Measurements from ENCODE around the gene SEPTIN10.
"Not testable (repeated sequence)": the region's sequence is repeated elsewhere in the genome, so short reads cannot be mapped to it uniquely, and the experiment has no call there.

SEPTIN10 gene

GRCh38 chr2:109633284-109633961 lies 19.7 kb upstream of the SEPTIN10 start:
- DNase-seq = no peak

GRCh38 chr2:109632158-109632789 lies 18.5 kb upstream of the SEPTIN10 start:
- DNase-seq = no peak

DNA sequence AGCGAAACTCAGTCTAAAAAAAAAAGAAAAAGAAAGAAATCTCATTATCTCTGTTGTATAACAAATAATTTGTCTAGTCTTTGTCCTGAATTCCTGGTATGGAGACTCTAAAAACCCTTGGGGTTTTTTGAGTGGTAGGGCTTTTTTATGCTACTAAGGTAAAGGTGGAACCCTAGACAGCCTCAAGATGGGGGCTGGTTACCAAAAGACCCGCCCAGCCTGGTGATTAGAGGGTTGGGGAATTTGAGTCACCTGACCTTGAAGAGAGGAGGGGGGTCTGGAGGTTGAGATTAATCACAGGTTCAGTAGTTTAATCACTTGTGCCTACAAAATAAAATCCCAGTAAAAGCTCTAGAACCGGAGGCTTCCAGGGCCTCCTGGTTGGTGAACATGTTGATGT lies 18.0 kb upstream of the SEPTIN10 start:
- DNase-seq = no peak

GRCh38 chr2:109630441-109631430 lies 17.0 kb upstream of the SEPTIN10 start:
- DNase-seq = no peak

- DNase-seq = no peak
Observed at GRCh38 chr2:109629867-109630266, 16.1 kb upstream of the SEPTIN10 start.

DNA sequence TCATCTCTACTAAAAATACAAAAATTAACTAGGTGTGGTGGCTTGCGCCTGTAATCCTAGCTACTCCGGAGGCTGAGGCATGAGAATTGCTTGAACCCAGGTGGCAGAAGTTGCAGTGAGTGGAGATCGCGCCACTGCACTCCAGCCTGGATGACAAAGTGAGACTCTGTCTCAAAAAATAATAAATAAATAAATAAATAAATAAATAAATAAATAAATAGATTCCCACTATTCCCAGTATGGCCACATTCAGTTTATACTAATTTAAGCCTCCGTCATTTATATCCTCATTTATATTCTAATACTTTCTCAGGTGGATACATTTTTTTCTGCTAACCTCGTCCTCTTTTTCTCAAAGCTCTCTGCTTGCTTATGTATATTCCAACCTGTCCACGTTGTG lies 14.6 kb upstream of the SEPTIN10 start:
- DNase-seq = not testable (repeated sequence)

DNA sequence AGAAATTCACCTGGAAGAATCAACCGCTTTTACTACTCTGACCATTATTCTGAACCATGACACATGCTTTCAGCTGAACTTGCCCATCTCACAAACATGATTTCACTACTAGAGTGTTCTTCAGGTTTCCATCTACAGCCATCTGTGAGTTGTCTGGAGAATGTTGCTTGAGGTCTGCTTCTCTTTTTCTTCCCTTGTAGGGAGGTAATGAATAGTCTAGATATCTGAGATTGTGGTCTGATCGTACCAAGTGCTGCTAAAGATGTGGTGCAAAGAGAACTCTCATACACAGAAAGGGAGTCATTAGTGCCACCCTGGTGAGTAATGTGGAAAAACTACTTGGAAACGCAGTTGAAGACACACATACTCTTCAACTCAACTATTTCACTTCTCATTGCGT lies 10.6 kb upstream of the SEPTIN10 start:
- no peak for DNase-seq

- no peak for DNase-seq
Observed at GRCh38 chr2:109623923-109624322, 10.2 kb upstream of the SEPTIN10 start.

DNA sequence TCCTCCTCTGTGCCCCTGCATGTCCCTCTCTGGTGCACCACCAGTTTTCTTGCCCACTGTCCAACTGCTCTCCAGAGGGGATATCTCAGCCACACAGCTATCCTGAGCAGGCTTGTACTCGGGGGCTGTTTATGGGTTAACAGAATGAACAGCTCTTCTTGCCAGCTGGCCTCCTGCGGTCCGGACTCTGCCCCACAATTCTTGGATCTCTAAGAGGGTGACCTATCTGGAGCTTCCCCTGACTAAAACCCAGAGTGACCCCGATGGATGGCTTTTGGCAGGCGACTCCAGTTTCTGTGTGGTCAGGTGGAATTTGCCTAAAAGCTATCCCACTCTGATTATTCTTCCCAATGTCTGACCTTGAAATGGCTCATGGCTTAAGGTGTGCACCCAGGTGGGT lies 9.5 kb upstream of the SEPTIN10 start:
- no peak for DNase-seq

- no peak for DNase-seq
Observed at GRCh38 chr2:109619032-109619615, 5.4 kb upstream of the SEPTIN10 start.

- no peak for DNase-seq
Observed at GRCh38 chr2:109616184-109616583, 2.4 kb upstream of the SEPTIN10 start.

DNA sequence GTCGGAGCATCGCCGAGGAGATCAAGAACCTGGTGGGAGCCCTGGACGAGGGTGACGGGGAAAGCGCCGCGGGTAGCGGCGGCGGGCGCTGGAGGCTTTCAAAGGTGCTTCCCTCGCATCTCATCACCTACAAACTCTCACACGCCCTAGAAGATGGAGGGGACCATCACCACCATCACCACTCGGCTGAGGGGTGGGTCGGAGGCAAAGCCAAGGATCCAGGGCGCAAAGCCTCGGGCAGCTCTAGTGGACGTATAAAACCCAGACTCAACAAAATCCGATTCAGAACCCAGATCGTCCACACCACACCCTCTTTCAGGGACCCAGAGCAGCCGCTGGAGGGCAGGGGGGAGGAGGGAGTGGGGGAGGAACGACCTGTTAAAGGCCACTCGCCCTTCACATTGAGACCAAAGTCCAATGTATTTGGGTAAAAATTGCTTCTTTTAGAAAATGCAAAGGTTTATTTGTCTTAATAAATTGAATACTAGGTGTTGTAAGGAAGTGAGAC lies 1.9 kb upstream of the SEPTIN10 start:
- no peak for DNase-seq

DNA sequence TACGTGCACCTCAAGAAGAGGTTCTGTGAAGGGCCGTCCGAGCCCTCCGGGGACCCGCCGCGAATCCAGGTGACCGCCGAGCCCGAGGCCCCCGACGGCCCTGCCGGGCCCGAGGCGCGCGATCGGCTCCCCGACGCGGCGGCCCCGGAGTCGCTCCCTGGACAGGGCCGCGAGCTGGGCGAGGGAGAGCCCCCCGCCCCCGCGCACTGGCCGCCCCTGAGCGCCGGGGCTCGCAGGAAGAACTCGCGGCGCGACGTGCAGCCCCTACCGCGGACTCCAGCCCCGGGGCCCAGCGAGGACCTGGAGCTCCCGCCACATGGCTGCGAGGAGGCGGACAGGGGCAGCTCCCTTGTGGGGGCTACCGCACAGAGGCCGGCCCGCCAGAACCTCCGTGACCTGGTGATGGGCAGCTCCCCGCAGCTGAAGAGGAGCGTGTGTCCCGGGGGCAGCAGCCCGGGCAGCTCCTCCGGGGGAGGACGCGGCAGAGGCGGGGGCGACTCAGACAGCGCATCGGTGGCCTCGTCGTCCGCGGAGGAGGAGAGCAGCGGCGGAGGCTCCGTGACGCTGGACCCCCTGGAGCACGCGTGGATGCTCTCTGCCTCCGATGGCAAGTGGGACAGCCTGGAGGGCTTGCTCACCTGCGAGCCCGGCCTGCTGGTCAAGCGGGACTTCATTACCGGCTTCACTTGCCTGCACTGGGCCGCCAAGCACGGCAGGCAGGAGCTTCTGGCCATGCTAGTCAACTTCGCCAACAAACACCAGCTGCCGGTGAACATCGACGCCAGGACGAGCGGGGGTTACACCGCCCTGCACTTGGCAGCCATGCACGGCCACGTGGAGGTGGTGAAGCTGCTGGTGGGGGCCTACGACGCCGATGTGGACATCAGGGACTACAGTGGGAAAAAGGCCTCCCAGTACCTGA lies 1.2 kb upstream of the SEPTIN10 start:
- DNase-seq = no peak

GRCh38 chr2:109613081-109613921 lies 465 bp downstream of the SEPTIN10 start:
- peak in 1 of 2 experiments; percentile 14 for DNase-seq

GRCh38 chr2:109611467-109612095 lies 2.2 kb downstream of the SEPTIN10 start:
- no peak for DNase-seq

- DNase-seq = no peak
Observed at GRCh38 chr2:109609352-109610024, 4.3 kb downstream of the SEPTIN10 start.

GRCh38 chr2:109607766-109608165 lies 6.0 kb downstream of the SEPTIN10 start:
- no peak for DNase-seq

DNA sequence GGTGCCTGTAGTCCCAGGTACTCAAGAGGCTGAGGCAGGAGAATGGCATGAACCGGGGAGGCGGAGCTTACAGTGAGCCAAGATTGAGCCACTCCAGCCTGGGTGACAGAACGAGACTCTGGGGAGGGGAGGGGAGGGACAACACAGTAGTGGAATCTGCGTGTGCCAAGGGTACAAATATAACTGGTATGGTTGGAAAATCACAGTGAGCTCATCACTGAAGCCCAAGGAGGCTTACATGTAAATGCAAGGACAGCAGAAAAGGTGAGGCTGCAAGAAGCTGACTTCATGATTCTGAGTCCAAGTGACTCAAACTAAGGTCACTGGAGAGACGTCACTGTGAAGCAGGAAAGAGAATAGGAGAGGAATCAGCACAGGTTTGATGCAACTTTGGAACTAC lies 9.2 kb downstream of the SEPTIN10 start:
- DNase-seq = no peak

- no peak for DNase-seq
Observed at GRCh38 chr2:109602617-109603188, 11.1 kb downstream of the SEPTIN10 start.

All from Kasumi-1 (cell line).